ENCODE results near the gene ZBTB20. TPM values are rescaled to one million over a fixed set of nuclear protein-coding genes. Genes with fewer than 3 reads are reported as not detected.

ZBTB20 gene
- total and polyA plus RNA-seq, 10 of the 15 experiments (the other 5 are each of a cell fraction or from before 2014, with no cell fraction given) = 0.20 to 5.5 (median 2.2) TPM

GRCh38 chr3:114848082-114848481, 299.0 kb downstream of the ZBTB20 start:
- in situ Hi-C loops (cut with MboI) (loop anchor here (25.0 kb wide), 1 partner anchor 964 kb away; no protein-coding TSS in a partner anchor), intact Hi-C loops (cut with micrococcal nuclease; ENCODE audit: unreplicated experiment) (no loop called here)
- Histone ChIP-seq H3K27me3 (replicated peaks in 1 of 2; ENCODE audit: control insufficient read depth in 2 of 2, insufficient read depth in 2 of 2, low read length in 1 of 2) (no peaks in the 10 kb centered on the region), H3K36me3 (ENCODE audit: control insufficient read depth in 2 of 2, insufficient read depth in 2 of 2, low read length in 1 of 2) (no peaks in the 10 kb centered on the region), H2AFZ (ENCODE audit: control insufficient read depth, low read depth, low read length) (no peak overlapping the region), H3K4me2 (ENCODE audit: control insufficient read depth, insufficient read depth) (no peak overlapping the region), H3K9ac (ENCODE audit: control insufficient read depth, insufficient read depth, low read length) (no peak overlapping the region), H3K4me1 (ENCODE audit: control insufficient read depth, insufficient read depth, low read length) (no peaks in the 10 kb centered on the region), H3K79me2 (ENCODE audit: control insufficient read depth, insufficient read depth, low read length) (no peaks in the 10 kb centered on the region), H3K4me3 (no peak overlapping the region), H3K9me3 (replicated peaks; ENCODE audit: control insufficient read depth, insufficient read depth, low read length) (no peaks in the 10 kb centered on the region), H3K27ac (ENCODE audit: control insufficient read depth, insufficient read depth) (no peak overlapping the region), H4K20me1 (ENCODE audit: control insufficient read depth, insufficient read depth) (no peaks in the 10 kb centered on the region)
- DNase-seq (ENCODE audit: low read depth, low spot score) (no peak), ATAC-seq (no peak), FAIRE-seq (no peak)
- CTCF ChIA-PET = interaction anchor here (1.1 to 1.2 kb wide), 2 partner anchors 11 to 243 kb away, joined by 3 to 5 read pairs; no protein-coding TSS in a partner anchor
- SMC1A ChIA-PET (ENCODE audit: uncharacterized antibody, unreplicated experiment) = no interaction called here
- TF ChIP-seq BCLAF1 (IDR thresholded peaks at IDR 0.05) (no peak), RBBP5 (conservative IDR thresholded peaks at IDR 0.05) (no peak), CBX5 (IDR thresholded peaks at IDR 0.05; ENCODE audit: low read depth) (no peak), ZZZ3 (IDR thresholded peaks at IDR 0.05; ENCODE audit: control insufficient read depth, insufficient read length, low read depth) (no peak), MYB (IDR thresholded peaks at IDR 0.05; ENCODE audit: borderline replicate concordance, low read depth, low read length) (no peak), TCF7 (IDR thresholded peaks at IDR 0.05; ENCODE audit: borderline replicate concordance) (no peak), LARP7 (IDR thresholded peaks at IDR 0.05) (no peak), IRF4 (IDR thresholded peaks at IDR 0.05; ENCODE audit: low read depth, low read length) (no peak), SREBF1 (IDR thresholded peaks at IDR 0.05; ENCODE audit: low read length) (no peak), ESRRA (IDR thresholded peaks at IDR 0.05; ENCODE audit: low read length) (no peak), GABPA (IDR thresholded peaks at IDR 0.05; ENCODE audit: low read depth) (no peak), ZNF384 (IDR thresholded peaks at IDR 0.05; ENCODE audit: borderline replicate concordance, low read depth, low read length) (no peak), WRNIP1 (IDR thresholded peaks at IDR 0.05; ENCODE audit: borderline replicate concordance, low read depth, low read length) (no peak), ZNF24 (IDR thresholded peaks at IDR 0.05) (no peak), JUNB (IDR thresholded peaks at IDR 0.05) (no peak), HDAC6 (IDR thresholded peaks at IDR 0.05; ENCODE audit: unreplicated experiment) (no peak), ATF2 (IDR thresholded peaks at IDR 0.05; ENCODE audit: low read length) (no peak), SIN3A (IDR thresholded peaks at IDR 0.05; ENCODE audit: low read depth, low read length) (no peak), MEF2A (IDR thresholded peaks at IDR 0.05; ENCODE audit: insufficient read depth, low read depth, low read length) (no peak)
- RAD21 ChIA-PET (ENCODE audit: unreplicated experiment) = no interaction called here
- BruUV-seq (replicated peaks) = no TSS peak
- POLR2A ChIA-PET = no interaction called here
- 95% methylated on average over 7 of the region's 7 CpGs for WGBS (ENCODE audit: insufficient coverage, insufficient replicate concordance, low lambda C conversion rate, missing lambda C conversion rate)
